ENCODE results near the gene OR6K6.

GRCh38 chr1:158801396-158801795 lies 46.9 kb downstream of the OR6K6 start:
- no peak for TF ChIP-seq POLR2AphosphoS5 (IDR thresholded peaks at IDR 0.05; ENCODE audit: low read depth, low read length)
- no peak for TF ChIP-seq POLR2A (IDR thresholded peaks at IDR 0.05; ENCODE audit: low read depth, low read length)
- no peak for TF ChIP-seq TAF1 (IDR thresholded peaks at IDR 0.05; ENCODE audit: low read depth, low read length)
- TF ChIP-seq POU2F2 (IDR thresholded peaks at IDR 0.05; ENCODE audit: low read depth, low read length) = no peak
- no peak for TF ChIP-seq SPI1 (IDR thresholded peaks at IDR 0.05; ENCODE audit: low read depth, low read length)
- no peak for TF ChIP-seq PAX5 (IDR thresholded peaks at IDR 0.05; ENCODE audit: insufficient read depth, low read length, severe bottlenecking)

Data from GM12891 (cell line).